ENCODE data around the gene SH2D3C.

Gene SH2D3C

GRCh38 chr9:127808347-127809001 is 30.0 kb upstream of the SH2D3C start:
- no peak for DNase-seq

- no peak for DNase-seq
Measured at GRCh38 chr9:127806871-127807270, 28.4 kb upstream of the SH2D3C start.

GRCh38 chr9:127805620-127806019 is 27.2 kb upstream of the SH2D3C start:
- DNase-seq, result peak; percentile 50

GRCh38 chr9:127803507-127804352 is 25.3 kb upstream of the SH2D3C start:
- DNase-seq, result peak; percentile 42

GRCh38 chr9:127802576-127803443 is 24.3 kb upstream of the SH2D3C start, which contains the start of gene FPGS:
FPGS (plus strand) TSS chr9:127802882; CDS start chr9:127802925, 43 bp downstream.
- peak; percentile 91 for DNase-seq

- DNase-seq, result no peak
Measured at GRCh38 chr9:127801955-127802575, 23.6 kb upstream of the SH2D3C start.

- no peak for DNase-seq
Measured at GRCh38 chr9:127796852-127797370, 18.4 kb upstream of the SH2D3C start.

GRCh38 chr9:127796225-127796813 is 17.9 kb upstream of the SH2D3C start:
- DNase-seq, result no peak

GRCh38 chr9:127794001-127794791 is 15.7 kb upstream of the SH2D3C start:
- no peak for DNase-seq

- no peak for DNase-seq
Measured at GRCh38 chr9:127793093-127793708, 14.7 kb upstream of the SH2D3C start.

- DNase-seq, result no peak
Measured at GRCh38 chr9:127792417-127793031, 14.1 kb upstream of the SH2D3C start.

- no peak for DNase-seq
Measured at GRCh38 chr9:127791085-127791484, 12.6 kb upstream of the SH2D3C start.

GRCh38 chr9:127790094-127790855 is 11.8 kb upstream of the SH2D3C start:
- DNase-seq, result no peak

- no peak for DNase-seq
Measured at GRCh38 chr9:127789179-127789578, 10.7 kb upstream of the SH2D3C start.

- peak; percentile 66 for DNase-seq
Measured at GRCh38 chr9:127788337-127789011, 10.0 kb upstream of the SH2D3C start.

GRCh38 chr9:127786773-127787104 is 8.3 kb upstream of the SH2D3C start:
- no peak for DNase-seq

GRCh38 chr9:127785933-127786772 is 7.7 kb upstream of the SH2D3C start, which contains the start of gene CDK9:
CDK9 (plus strand) TSS chr9:127786034; CDS start chr9:127786149, 115 bp downstream.
- DNase-seq, result peak; percentile 95
